Testis (tissue), 2 donors: ENCODE measurements around the gene TPST1.

Source experiments
- POLR2A ChIP-seq: fragments of 450-650 bp; IDR thresholded peaks from one replicate; pipeline ENCODE4 v1.6.1; 2017; ENCODE audit warnings: antibody characterized with exemption, mild to moderate bottlenecking, moderate library complexity
- TF ChIP-seq, protein P1 (sequence below), 3 experiments: fragments of 450-650 bp in 2 of 3; fragments of 200-600 bp in 1 of 3; sonication (generic) in 1 of 3; IDR thresholded peaks; one replicate each; pipeline ENCODE4 v1.5.1; 2016 to 2019; ENCODE audit warnings: antibody characterized with exemption in 3 of 3, mild to moderate bottlenecking in 2 of 3, moderate library complexity in 1 of 3

DNA sequence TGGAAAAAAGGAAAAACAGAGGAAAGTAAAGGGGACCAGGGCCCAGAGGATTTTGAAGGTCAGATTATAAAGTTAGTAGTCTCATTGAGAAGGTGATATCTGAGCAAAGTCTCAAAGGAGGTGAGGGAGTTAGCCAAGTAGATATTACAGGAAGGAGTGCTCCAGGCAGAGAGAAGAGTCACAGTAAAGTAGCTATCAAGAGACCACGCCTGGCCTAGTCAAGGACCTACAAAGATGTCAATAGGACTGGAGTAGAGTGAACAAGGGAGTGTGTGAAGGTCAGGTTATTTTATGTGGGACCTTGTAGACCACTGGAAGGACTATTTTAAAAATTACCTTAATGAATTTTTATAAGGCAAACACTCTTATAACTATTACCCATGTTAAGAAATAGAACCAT lies 64.8 kb downstream of the TPST1 start:
- TF ChIP-seq, protein P1, sequence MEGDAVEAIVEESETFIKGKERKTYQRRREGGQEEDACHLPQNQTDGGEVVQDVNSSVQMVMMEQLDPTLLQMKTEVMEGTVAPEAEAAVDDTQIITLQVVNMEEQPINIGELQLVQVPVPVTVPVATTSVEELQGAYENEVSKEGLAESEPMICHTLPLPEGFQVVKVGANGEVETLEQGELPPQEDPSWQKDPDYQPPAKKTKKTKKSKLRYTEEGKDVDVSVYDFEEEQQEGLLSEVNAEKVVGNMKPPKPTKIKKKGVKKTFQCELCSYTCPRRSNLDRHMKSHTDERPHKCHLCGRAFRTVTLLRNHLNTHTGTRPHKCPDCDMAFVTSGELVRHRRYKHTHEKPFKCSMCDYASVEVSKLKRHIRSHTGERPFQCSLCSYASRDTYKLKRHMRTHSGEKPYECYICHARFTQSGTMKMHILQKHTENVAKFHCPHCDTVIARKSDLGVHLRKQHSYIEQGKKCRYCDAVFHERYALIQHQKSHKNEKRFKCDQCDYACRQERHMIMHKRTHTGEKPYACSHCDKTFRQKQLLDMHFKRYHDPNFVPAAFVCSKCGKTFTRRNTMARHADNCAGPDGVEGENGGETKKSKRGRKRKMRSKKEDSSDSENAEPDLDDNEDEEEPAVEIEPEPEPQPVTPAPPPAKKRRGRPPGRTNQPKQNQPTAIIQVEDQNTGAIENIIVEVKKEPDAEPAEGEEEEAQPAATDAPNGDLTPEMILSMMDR (IDR thresholded peaks at IDR 0.05), result no peak
- no peak for TF ChIP-seq POLR2A
